ENCODE results near the gene C2orf76. TPM values are rescaled to one million over a fixed set of nuclear protein-coding genes. Genes with fewer than 3 reads are reported as not detected.

Gene C2orf76
- total RNA-seq, 4 donors from 2014 or later = 1.6 to 2.9 TPM; not detected in 2

DNA sequence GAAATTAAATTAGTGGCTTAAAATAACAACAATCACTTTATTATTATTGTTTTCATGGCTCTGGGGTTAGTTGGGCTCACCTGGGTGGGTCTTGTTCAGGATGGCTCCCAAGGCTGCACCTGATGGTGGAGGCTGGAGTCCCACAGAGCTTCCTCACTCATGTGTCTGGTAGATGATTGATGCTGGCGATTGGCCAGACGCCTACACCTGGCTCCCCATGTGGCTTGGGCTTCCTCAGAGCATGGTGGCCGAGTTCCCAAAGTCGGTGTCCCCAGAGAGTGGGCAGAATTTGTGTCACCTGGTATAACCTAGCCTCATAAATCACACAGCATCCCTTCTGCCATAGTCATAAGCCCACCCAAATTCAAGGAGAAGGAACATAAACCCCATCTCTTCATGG is 18.3 kb upstream of the C2orf76 start:
- Histone ChIP-seq H3K4me1 (peaks cover 0 to 27% (median 2%) of the 10 kb centered on the region in 4 donors), H3K36me3 (no peaks in the 10 kb centered on the region), H3K27ac (no peak overlapping the region), H3K4me3 (no peak overlapping the region), H3K27me3 (no peaks in the 10 kb centered on the region), H3K9me3 (no peaks in the 10 kb centered on the region)
- TF ChIP-seq POLR2A (IDR thresholded peaks at IDR 0.05) = no peak
- TF ChIP-seq, protein P1, sequence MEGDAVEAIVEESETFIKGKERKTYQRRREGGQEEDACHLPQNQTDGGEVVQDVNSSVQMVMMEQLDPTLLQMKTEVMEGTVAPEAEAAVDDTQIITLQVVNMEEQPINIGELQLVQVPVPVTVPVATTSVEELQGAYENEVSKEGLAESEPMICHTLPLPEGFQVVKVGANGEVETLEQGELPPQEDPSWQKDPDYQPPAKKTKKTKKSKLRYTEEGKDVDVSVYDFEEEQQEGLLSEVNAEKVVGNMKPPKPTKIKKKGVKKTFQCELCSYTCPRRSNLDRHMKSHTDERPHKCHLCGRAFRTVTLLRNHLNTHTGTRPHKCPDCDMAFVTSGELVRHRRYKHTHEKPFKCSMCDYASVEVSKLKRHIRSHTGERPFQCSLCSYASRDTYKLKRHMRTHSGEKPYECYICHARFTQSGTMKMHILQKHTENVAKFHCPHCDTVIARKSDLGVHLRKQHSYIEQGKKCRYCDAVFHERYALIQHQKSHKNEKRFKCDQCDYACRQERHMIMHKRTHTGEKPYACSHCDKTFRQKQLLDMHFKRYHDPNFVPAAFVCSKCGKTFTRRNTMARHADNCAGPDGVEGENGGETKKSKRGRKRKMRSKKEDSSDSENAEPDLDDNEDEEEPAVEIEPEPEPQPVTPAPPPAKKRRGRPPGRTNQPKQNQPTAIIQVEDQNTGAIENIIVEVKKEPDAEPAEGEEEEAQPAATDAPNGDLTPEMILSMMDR (IDR thresholded peaks at IDR 0.05) = no peak
- no peak for DNase-seq

DNA sequence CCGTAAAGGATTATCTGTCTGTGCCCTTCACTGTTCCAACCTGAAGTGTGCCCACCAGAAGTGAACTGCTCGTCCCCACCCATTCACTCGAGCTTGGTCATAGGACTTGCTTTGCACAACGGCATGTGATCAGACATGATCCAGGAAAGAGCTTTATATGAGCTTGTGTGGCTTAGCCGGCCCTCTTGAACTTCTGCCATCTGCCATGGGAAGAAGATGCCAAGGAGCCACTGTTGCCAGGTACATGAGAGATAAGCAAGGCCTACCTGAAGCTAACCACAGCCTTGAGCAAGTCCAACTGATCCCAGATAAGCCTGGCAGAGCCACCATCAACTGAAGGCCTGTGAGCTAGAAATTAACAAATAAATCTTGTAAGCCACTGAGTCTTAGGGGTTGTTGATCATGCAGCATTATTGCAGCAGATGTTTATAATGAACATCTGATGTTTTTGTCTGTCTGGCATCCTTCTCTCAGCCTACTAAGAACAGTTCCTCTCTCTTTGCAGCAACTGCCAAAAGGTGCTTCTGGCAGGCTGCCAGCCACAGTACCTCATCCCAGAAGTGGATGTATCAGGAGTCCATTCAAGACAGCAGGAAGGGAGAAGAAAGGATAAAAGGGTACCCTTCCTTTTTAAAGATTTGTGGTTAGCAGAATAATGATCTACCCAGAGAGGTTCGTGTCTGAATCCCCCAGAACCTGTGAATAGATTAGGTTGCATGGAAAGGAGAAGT is 16.9 kb upstream of the C2orf76 start:
- H3K27ac ChIP-seq = no peak overlapping the region
- no peak overlapping the region for H3K4me3 ChIP-seq
- H3K9me3 ChIP-seq = no peaks in the 10 kb centered on the region
- H3K27me3 ChIP-seq = no peaks in the 10 kb centered on the region
- H3K4me1 ChIP-seq = peaks cover 0 to 19% (median 2%) of the 10 kb centered on the region in 4 donors
- no peaks in the 10 kb centered on the region for H3K36me3 ChIP-seq
- no peak for TF ChIP-seq POLR2A (IDR thresholded peaks at IDR 0.05)
- TF ChIP-seq, protein P1 (IDR thresholded peaks at IDR 0.05) = no peak
- DNase-seq = no peak

DNA sequence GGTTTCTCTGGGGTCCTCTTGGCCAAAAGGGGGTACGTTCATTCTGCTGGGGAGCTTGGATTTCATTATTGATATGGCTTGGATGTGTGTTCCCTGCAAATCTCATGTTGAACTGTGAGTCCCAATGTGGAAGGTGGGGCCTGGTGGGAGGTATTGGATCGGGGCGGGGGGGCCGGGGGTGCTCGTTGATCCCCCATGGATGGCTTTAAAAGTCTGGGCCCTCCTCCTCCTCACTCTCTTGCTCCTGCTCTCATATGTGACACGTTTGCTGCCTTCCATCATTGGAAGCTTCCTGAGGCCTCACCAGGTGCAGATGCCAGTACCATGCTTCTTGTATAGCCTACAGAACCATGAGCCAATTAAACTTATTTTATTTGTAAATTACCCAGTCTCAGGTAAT is 11.9 kb upstream of the C2orf76 start:
- DNase-seq = no peak
- Histone ChIP-seq H3K4me1 (peaks cover 0 to 6% (median 0%) of the 10 kb centered on the region in 4 donors), H3K4me3 (no peak overlapping the region), H3K27ac (no peak overlapping the region), H3K27me3 (no peaks in the 10 kb centered on the region), H3K9me3 (peaks cover 0 to under 1% (median 0%) of the 10 kb centered on the region in 4 donors), H3K36me3 (peaks cover 0 to 8% (median 2%) of the 10 kb centered on the region in 3 donors)
- TF ChIP-seq, protein P1 (IDR thresholded peaks at IDR 0.05) = no peak
- no peak for TF ChIP-seq POLR2A (IDR thresholded peaks at IDR 0.05)

DNA sequence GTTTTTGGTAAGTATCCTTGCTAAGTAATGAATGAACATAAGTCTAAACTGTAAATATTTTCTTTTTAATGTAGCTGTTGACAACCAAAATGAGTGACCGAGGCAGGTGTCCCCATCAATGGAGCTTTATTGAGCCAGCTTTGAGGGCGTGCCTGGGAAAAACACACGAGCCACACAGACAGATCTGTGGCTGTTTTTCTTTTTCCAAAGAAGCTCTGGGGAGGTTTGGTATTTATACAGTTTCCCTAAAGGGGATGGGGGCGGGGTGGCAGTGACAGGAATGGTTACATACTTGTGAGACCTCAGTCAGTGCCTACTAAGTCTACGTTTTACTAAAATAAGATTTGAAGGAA is 11.3 kb upstream of the C2orf76 start:
- H3K4me1 ChIP-seq = no peaks in the 10 kb centered on the region
- H3K27ac ChIP-seq = no peak overlapping the region
- peaks cover 0 to 3% (median 2%) of the 10 kb centered on the region in 4 donors for H3K9me3 ChIP-seq
- DNase-seq = no peak
- no peak for TF ChIP-seq POLR2A (IDR thresholded peaks at IDR 0.05)
- TF ChIP-seq, protein P1 (IDR thresholded peaks at IDR 0.05) = no peak
- H3K36me3 ChIP-seq = peaks cover 0 to 14% (median 4%) of the 10 kb centered on the region in 3 donors
- no peak overlapping the region for H3K4me3 ChIP-seq
- no peaks in the 10 kb centered on the region for H3K27me3 ChIP-seq

DNA sequence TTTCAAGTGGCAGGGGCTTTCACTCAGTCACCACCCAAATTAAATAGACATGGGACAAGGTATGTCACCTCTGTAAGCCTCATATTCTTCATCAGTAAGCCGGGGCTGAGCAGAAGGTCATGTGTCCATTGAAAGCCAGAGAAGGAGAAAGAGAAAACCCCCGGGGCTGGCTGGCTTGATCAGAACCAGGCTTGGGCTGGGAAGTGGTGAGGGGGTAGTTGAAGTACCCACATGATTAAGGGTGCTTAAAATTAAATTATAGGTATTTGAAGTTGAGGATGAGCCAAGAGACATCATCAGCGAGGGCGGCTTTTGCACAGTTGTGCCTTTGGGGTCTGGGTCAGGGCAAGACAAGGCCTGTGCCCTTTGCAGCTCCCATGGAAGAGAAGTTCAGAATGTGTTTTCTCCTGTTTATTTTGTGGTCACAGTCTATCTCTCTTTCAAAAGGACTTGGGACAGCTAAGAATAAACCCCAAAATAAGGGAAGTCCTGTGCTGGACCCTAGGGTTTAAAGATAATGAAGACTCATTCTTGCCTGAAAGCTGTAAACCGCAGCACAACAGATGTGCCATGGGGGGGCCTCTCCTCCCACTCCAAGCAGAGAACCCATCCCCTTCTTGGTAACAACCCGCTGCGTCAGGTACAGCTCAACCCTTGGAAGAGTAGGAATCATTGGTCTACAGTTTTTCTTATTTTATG is 10.8 kb upstream of the C2orf76 start:
- Histone ChIP-seq H3K4me3 (no peak overlapping the region), H3K36me3 (peaks cover 0 to 20% (median 4%) of the 10 kb centered on the region in 3 donors), H3K27me3 (no peaks in the 10 kb centered on the region), H3K9me3 (peaks cover 0 to 3% (median 2%) of the 10 kb centered on the region in 4 donors), H3K27ac (no peak overlapping the region), H3K4me1 (no peaks in the 10 kb centered on the region)
- no peak for TF ChIP-seq POLR2A (IDR thresholded peaks at IDR 0.05)
- TF ChIP-seq, protein P1 (IDR thresholded peaks at IDR 0.05) = no peak
- no peak for DNase-seq

All from Peyer's patch (tissue), 4 donors.